ENCODE results near the gene RAX. TPM values are rescaled to one million over a fixed set of nuclear protein-coding genes. Genes with fewer than 3 reads are reported as not detected.

Gene RAX
- total RNA-seq, 6 experiments from 2014 or later = not detected

DNA sequence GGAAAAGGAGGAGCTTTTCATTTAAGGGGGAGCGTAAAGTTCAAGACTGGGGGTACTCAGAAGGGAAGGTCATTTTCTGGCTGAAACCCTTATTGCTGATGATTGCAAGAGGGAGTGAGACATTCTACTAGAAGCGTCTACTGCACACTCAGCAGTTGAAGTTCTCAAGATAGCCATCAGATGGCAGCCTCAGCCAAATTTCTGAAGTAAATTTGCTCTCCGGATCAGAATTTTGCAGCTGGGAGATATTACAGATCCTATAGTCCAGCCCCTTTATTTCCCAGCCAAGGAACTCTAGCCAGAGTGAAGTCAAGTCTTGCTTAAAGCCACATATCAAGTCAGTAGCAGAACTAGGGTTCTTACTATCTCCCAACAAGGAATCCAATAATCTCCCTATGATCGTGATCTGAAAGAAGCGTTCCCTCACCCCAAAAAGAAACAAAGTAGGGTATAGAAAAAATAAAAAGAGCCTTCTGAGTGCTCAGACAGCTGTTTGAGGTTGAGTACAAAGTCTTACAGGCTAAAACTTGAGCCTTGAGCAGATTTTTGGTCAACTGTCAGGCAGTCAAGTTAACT lies 24.0 kb downstream of the RAX start:
- H3K27ac Mint-ChIP-seq = no peak overlapping the region
- peak; percentile 78 for DNase-seq
- H3K4me3 Mint-ChIP-seq = no peak overlapping the region
- peaks cover 7% of the 10 kb centered on the region for H3K4me1 Mint-ChIP-seq (ENCODE audit: low read depth)
- no peaks in the 10 kb centered on the region for H3K36me3 Mint-ChIP-seq (ENCODE audit: low read depth)
- H3K9me3 Mint-ChIP-seq = peaks cover 4% of the 10 kb centered on the region; the same call in 1 of the 2 replicates
- H3K27me3 Mint-ChIP-seq (ENCODE audit: insufficient read depth) = peaks cover 40% of the 10 kb centered on the region
- TF ChIP-seq CTCF (IDR thresholded peaks at IDR 0.05) = peak; percentile 84

DNA sequence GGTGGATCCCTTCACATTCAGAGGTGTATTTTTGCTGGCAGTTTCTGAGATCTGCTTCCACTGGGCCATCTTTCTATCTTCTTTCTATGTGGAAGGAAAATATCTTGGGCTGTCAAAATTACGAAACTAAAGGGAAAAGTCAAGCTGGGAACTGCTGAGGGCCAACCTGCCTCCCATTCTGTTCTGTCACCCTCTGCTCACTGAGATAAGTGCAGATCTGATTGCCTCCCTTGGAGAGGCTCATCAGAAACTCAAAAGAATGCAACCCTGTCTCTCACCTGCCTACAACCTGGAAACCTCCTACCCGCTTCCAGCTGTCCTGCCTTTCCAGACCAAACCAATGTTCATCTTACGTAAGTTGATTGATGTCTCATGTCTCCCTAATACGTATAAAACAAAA lies 26.5 kb downstream of the RAX start:
- H3K4me1 Mint-ChIP-seq (ENCODE audit: low read depth) = peaks cover 7% of the 10 kb centered on the region
- no peak overlapping the region for H3K27ac Mint-ChIP-seq
- H3K27me3 Mint-ChIP-seq (ENCODE audit: insufficient read depth) = peaks cover 30% of the 10 kb centered on the region
- TF ChIP-seq CTCF (IDR thresholded peaks at IDR 0.05) = no peak
- H3K9me3 Mint-ChIP-seq = no peaks in the 10 kb centered on the region
- H3K36me3 Mint-ChIP-seq (ENCODE audit: low read depth) = no peaks in the 10 kb centered on the region
- H3K4me3 Mint-ChIP-seq = no peak overlapping the region
- DNase-seq = no peak

DNA sequence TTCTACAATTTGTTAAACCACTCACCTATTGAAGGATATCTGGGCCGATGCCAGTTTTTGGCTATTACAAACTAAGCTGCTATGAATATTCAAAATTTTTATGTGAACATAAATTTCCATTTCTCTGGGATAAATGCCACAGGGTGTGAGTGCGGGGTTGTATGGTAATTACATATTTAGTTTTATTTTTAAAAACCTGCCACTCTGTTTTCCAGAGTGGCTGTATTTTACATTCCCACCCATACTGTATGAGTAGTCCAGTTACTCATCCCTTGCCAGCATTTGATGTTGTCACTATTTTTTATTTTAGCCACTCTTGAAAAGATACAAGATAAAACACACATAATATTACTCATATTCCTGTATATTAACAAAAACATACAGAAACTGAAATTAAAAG lies 30.3 kb downstream of the RAX start:
- H3K9me3 Mint-ChIP-seq = no peaks in the 10 kb centered on the region
- no peak for DNase-seq
- H3K27ac Mint-ChIP-seq = no peak overlapping the region
- peaks cover 15% of the 10 kb centered on the region for H3K4me1 Mint-ChIP-seq (ENCODE audit: low read depth)
- no peak overlapping the region for H3K4me3 Mint-ChIP-seq
- H3K36me3 Mint-ChIP-seq (ENCODE audit: low read depth) = 0 out of 2 replicates have a peak, but pooled peaks cover 7% of the 10 kb centered on the region
- peaks cover 33% of the 10 kb centered on the region for H3K27me3 Mint-ChIP-seq (ENCODE audit: insufficient read depth)
- no peak for TF ChIP-seq CTCF (IDR thresholded peaks at IDR 0.05)

GRCh38 chr18:59239642-59240041 lies 33.6 kb downstream of the RAX start:
- H3K36me3 Mint-ChIP-seq (ENCODE audit: low read depth) = 0 out of 2 replicates have a peak, but pooled peaks cover 7% of the 10 kb centered on the region
- DNase-seq = no peak
- peaks cover 20% of the 10 kb centered on the region for H3K4me1 Mint-ChIP-seq (ENCODE audit: low read depth)
- H3K27ac Mint-ChIP-seq = no peak overlapping the region
- no peak for TF ChIP-seq CTCF (IDR thresholded peaks at IDR 0.05)
- no peak overlapping the region for H3K4me3 Mint-ChIP-seq
- no peaks in the 10 kb centered on the region for H3K9me3 Mint-ChIP-seq
- peaks cover 13% of the 10 kb centered on the region for H3K27me3 Mint-ChIP-seq (ENCODE audit: insufficient read depth)

DNA sequence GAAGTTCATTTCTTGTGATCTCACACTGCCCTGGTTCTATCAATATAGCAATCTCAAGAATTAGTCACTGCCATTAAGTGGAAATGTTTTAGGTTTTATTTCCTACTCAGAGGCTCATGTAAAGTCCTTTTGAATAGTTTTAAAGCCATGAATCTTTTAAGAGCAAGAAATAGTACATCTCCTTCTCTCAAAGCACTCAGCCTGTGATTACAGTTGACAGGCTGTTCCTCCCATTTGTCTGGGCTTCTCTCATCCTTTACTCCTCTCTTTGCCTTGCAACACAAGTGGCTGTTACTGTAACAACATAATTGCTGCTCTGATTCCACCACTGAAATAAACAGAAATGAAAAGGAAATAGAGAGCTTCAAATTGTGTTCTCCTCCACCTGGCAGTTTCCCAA lies 34.9 kb downstream of the RAX start:
- H3K4me3 Mint-ChIP-seq = no peak overlapping the region
- peak; percentile 64 for DNase-seq
- H3K36me3 Mint-ChIP-seq (ENCODE audit: low read depth) = 0 out of 2 replicates have a peak, but pooled peaks cover 7% of the 10 kb centered on the region
- peaks cover 20% of the 10 kb centered on the region for H3K4me1 Mint-ChIP-seq (ENCODE audit: low read depth)
- peak overlapping the region; percentile 0; the same call in 1 of the 2 replicates for H3K27ac Mint-ChIP-seq
- H3K9me3 Mint-ChIP-seq = no peaks in the 10 kb centered on the region
- H3K27me3 Mint-ChIP-seq (ENCODE audit: insufficient read depth) = peaks cover 9% of the 10 kb centered on the region
- TF ChIP-seq CTCF (IDR thresholded peaks at IDR 0.05) = no peak
